Measurements from ENCODE around the gene PDSS2.

PDSS2 gene

DNA sequence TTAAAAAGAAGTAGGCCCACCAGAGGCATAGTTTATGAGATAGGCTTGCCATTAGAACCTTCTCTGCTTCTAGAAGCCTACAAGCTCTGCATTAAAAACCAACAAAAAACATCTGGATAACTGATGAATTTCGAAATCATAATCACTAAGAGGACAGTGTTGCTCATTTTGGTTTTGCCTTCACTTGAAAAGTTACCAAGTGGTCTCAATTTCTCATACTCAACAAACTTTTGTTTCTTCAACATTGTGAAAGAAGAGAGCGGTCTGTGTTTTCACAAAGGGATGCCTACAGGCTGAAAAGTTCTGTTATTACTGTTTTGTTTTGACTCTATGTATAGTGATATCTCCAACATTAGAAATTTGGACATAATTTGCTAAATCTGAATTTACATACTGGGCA, 98.9 kb downstream of the PDSS2 start:
- DNase-seq: no peak

DNA sequence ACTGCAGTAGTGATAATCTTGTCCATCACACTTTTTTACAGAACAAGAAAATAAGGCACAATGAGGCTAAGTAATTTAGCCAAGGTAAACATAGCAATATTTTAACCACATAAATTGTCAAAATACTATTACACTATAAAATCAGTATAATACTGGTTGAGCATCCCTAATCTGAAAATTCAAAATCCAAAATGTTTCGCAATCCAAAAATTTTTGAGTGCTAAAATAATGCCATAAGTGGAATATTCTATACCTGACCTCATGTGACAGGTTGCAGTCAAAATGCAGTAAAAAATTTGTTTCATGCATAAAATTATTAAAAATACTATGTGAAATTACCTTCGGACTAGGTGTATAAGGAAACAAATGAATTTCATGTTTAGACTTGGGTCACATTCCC, 101.5 kb downstream of the PDSS2 start:
- no peak for DNase-seq

DNA sequence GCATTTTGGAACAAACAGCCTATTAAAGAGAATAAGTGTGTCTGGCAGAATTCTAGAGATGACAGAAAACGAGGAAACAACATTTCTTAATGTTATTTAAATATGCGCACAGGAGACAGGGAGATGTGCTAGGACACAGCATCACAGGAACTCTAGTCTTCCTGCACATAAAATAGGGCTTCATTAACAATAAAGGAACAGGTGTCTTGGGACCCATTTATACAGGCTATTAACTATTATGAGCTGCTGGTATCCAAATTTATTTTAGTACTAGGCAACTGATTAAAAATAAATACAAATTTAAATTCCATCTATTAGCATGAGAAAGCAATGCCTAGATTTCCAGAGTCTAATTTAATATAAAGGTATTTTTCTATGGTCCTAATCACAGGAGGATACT, 102.3 kb downstream of the PDSS2 start:
- no peak for DNase-seq

- DNase-seq: no peak
These were observed 103.7 kb downstream of the PDSS2 start for GRCh38 chr6:107355659-107356058.

- no peak for DNase-seq
These were observed 104.9 kb downstream of the PDSS2 start for GRCh38 chr6:107354451-107354850.

DNA sequence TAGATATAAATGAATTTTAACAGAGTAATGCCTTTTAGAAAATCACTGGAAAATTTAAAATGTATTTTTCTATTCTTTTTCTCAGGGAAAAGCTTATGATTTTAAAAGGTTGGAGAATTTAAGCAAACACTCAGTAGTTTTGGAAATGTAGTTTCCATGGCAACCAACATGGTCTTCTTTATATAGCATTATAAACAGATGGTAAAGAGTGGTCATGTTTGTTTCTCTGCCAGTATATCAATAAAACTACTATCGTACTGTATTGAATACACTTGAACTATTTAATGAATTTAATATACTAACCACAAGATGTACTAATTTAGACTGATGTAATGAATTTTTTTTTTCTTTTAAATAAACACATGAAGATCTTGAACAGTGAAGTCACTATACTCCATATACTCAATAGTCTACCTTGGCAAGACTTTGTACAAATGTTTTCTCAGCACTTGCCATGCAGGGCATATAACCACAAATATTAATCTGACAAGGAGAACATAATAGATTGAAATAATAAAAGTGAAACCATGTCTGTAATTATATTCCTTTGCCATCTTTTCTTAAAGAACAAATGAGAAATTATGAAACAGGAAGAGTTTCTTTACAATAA, 105.5 kb downstream of the PDSS2 start:
- DNase-seq: no peak

DNA sequence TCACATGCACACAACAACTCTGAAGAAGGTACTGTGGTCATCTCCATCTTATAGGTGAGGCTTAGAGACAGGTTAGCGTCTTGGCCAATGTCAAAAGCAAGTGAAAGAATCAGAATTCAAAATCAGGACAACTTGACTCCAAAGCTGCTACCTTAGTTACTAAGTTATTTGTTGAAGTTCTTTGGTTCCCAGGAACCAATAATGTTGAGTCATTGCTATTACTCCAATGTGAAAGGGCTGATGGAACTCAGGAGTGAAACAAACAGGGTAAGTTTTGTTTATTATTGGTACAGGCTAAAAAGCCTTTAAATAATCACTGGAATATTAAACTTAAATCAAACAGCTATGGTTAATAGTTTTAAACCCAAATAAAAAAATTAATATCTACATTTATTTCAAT, 111.1 kb downstream of the PDSS2 start:
- DNase-seq: no peak

DNA sequence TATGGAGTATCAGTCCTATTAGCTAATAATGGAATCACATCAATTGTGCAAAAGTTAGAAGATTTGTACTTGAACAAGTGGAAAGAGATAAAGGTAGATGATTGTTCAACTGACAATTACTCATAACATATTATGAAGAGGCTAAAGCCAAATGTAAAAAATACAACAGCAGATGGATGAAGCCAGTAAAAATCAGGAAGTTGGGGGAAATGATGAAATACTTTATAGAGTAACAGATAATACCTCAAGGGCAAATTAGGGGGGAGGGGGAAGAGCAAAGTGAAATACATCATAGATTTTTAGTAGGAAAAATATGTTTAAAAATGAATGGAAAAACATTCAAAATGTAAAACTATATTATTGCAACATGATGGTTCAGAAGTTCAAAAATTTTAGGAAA, 114.0 kb downstream of the PDSS2 start:
- peak; percentile 62 for DNase-seq

- no peak for DNase-seq
These were observed 114.4 kb downstream of the PDSS2 start for GRCh38 chr6:107344981-107345380.

DNA sequence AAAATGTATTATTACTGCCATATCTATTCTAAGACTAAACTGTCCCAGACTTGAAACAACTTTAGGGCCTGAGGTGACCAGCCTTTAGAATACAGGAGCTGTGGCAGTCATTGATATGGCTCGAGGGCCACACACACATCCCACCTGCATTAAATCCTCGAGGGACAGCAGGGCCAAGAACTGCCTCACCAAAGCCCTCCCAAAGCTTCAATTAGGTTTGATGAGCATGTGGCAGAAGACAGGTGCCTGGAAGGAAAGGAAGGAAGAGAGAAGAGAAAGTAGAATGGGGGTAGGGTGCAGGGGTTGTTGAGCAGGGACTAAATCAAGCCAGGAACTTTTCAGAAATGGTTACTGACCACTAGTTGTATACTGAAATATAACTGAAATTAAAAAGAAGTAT, 115.0 kb downstream of the PDSS2 start:
- no peak for DNase-seq

DNA sequence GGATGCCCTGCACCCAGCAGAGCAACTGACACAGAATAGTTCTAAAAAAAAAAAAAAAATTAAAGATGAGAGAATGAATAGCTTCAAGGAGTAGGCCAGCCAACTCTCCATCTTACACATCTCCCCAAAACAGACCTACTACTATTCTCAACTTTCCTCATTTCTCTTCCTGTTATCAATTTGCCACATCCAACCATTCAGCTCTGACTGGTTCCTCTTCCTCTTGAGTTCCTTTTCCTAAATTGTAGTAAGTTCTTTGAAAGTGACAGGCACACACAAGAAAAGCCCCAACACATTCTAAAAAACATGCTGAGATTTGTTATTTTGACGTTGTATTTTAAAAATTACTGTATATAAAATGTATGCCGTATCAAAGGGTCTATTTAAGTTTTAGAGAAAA, 117.2 kb downstream of the PDSS2 start:
- DNase-seq: no peak

DNA sequence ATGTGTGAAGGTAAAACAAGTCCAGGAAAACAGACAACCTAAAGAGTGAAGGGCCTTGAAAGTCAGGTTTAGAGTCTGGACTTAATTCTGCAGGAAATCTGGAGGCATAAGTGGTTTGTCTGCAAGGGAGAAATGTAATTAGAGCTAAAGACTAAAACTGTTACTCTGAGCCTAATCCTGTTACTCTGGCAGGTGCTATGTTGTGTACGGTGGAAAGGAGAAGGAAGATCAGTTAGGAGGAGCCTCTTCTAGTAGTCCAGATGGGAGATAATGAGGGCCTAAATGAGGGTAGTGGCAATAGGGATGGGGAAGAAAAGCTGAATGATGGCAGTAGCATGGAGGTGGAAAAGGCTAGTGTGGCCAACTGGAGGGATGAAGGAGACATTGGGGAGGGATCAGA, 118.5 kb downstream of the PDSS2 start:
- no peak for DNase-seq

DNA sequence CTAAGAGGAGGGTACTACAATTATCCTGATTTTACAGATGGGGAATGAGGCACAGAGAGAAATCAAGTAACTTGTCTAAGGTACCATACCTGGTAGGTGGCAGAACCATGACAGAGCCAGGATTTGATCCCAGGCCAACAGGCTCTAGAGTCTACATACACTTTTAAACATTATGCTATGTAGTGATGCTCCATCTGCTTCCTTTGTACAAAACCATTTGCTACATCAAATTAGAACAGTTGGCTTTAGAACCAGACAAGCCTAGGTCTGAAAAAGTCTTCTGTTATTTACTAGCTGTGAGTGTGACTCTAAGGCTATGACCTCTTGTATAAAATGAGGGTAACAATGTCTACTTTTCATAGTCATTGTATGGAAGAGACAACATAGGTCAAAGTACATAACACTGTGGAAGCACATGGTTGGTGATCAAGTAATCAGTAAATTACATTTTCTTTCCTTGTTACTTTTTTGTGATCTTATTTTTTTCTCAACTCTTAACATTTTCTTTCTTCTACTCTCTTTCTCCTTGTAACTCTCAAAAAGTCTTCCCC, 122.1 kb downstream of the PDSS2 start:
- DNase-seq: no peak

DNA sequence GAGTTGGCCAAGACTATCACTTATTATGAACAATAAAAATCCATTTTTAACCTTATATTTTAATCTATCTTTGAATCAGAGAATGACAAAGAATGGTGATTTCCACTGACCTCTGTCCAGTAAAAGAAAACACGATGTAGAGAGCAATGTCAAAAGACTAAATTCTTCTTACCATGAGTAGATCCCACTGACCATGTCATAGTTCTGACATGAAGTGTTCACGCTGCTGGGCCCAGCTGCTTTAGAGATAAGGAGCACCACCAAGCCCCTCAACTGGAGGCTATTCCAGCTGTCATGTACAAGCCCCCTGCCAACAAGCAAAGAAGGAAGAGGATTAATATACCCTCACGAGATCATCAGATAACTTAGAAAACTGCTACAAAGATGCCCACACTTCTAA, 125.3 kb downstream of the PDSS2 start:
- no peak for DNase-seq

- DNase-seq: no peak
These were observed 125.9 kb downstream of the PDSS2 start for GRCh38 chr6:107333491-107333890.

GRCh38 chr6:107331409-107332386, 127.7 kb downstream of the PDSS2 start:
- DNase-seq: no peak

DNA sequence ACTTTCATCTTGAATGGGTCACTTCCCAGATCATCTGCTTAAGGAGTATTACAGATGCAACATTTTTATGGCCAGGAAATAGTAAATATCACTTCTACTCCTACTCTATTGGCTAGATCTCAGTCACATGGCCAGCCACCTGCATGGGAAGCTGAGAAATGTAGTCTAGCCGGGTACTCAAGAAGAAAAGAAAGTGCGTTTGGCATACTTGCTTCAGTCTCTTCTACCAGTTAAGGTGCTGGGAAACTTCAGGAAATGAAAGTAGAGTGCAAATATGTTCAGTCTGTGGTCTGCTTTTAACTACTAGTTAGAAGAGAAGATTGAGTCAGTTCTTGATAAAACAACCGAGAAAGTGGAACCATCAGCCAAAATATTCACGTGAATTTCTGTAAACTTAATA, 129.2 kb downstream of the PDSS2 start:
- no peak for DNase-seq

DNA sequence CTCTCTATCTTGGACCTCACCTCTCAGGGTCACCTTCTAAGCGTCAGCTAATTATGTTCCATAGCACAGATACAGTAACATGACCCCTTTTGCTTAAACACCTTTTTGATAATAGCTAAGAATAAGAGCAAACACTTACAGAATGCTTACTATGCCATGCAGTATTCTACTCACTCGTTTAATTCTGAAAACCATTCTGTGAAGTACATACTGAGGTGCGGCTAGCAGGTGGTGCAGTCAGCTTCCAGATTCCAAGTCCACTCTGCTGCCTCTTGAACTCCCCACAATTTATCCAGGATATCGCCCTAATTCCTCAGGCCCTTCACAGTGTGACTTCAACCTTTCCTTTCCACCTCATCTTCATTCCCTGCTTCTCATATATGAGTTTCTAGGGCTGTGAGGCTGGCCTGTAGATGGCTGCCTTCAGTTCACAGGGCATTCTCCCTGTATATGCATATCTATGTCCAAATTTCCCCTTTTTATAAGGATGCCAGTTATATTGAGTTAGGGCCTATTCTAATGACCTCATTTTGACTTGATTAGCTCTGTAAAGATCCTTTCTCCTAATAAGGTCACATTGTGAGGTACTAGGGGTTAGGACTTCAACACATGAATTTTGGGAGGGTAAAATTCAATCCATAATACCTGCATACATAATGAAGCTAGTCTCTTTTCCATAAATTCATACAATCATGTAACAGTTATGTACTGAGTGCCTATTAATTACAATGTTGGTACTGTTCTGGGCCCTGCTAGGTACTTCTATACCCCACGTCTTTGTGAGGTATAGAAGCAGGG, 130.1 kb downstream of the PDSS2 start:
- DNase-seq: no peak

GRCh38 chr6:107328081-107328480, 131.3 kb downstream of the PDSS2 start:
- no peak for DNase-seq

DNA sequence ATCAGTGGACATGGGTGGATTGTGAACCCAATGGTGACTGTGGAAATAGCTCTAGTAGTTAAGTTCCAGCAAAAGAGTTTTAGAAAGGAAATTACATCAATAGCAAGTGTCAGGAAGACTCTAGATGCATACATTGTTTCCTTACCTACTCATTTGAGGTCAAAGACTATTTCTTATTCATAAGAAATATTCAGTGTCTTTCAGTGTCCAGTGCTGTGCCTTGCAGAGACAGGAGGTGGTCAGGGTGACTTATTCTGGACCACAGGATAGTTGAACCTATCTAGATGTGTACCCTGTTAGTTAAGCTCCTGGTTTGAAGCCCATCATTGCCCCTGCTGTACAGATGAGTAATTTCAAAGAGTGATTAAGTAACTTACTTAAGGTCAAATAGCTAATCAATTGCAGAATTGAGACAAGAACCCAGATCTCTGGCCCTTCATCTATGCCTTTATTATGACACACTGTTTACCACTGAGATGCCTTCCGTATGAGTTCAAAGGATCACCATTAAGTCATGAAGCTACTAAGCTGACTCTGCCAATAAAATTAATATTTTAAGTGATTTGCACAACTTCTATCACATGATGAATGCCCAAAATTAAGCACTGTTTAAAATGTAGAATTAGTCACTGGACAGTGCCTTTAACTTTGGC, 136.1 kb downstream of the PDSS2 start:
- DNase-seq: no peak

- no peak for DNase-seq
These were observed 137.6 kb downstream of the PDSS2 start for GRCh38 chr6:107321793-107322192.

GRCh38 chr6:107319906-107320530, 139.3 kb downstream of the PDSS2 start:
- no peak for DNase-seq

All from hematopoietic multipotent progenitor cell treated with erythropoietin and hydrocortisone succinate and interleukin-3 and kit ligand, for 6 days (in vitro differentiated cells).